Measurements from ENCODE around the gene SDC3.
A peak's percentile ranks its signal among the peaks of the same experiment; 100 is the strongest.

Gene SDC3

GRCh38 chr1:30920827-30921226, 12.3 kb upstream of the SDC3 start:
- Histone ChIP-seq H3K23ac (ENCODE audit: low read length in 2 of 2) (no peak overlapping the region), H3K9me3 (ENCODE audit: control insufficient read depth, low read length) (no peaks in the 10 kb centered on the region), H3K27ac (ENCODE audit: low read length, poor library complexity, severe bottlenecking) (no peak overlapping the region), H2BK15ac (ENCODE audit: low read depth, poor library complexity, severe bottlenecking) (no peak overlapping the region), H2AFZ (ENCODE audit: low read depth, low read length) (no peak overlapping the region), H3K36me3 (ENCODE audit: control insufficient read depth in 1 of 2, insufficient read depth in 2 of 2, low read depth in 1 of 2, low read length in 2 of 2) (no peaks in the 10 kb centered on the region), H2BK12ac (ENCODE audit: low read length in 2 of 2) (no peak overlapping the region), H2BK120ac (ENCODE audit: low read depth, low read length) (no peak overlapping the region), H4K8ac (ENCODE audit: low read length) (no peak overlapping the region), H3K9ac (ENCODE audit: low read length) (no peak overlapping the region), H2AK5ac (ENCODE audit: low read length, severe bottlenecking) (no peak overlapping the region), H3K4me2 (ENCODE audit: low read length, poor library complexity, severe bottlenecking) (no peak overlapping the region), H3K4ac (ENCODE audit: low read depth in 1 of 2, low read length in 2 of 2) (no peak overlapping the region), H3K4me3 (ENCODE audit: insufficient read depth in 1 of 2, low read depth in 1 of 2, low read length in 2 of 2) (no peak overlapping the region), H3K18ac (ENCODE audit: low read depth in 1 of 2, low read length in 2 of 2) (no peak overlapping the region), H3K79me1 (replicated peaks; ENCODE audit: low read length, poor library complexity, severe bottlenecking) (no peaks in the 10 kb centered on the region), H2BK5ac (ENCODE audit: low read depth, low read length, poor library complexity, severe bottlenecking) (no peak overlapping the region), H4K91ac (ENCODE audit: low read length) (no peak overlapping the region), H3K4me1 (ENCODE audit: control insufficient read depth, insufficient read depth, low read depth, low read length) (peaks cover 8% of the 10 kb centered on the region), H3K14ac (ENCODE audit: low read length in 2 of 2) (no peak overlapping the region), H3K27me3 (ENCODE audit: control insufficient read depth in 1 of 2, insufficient read depth in 1 of 2, low read length in 2 of 2) (no peaks in the 10 kb centered on the region)
- 84% methylated on average over 6 of the region's 7 CpGs for WGBS
- DNase-seq: no peak

GRCh38 chr1:30919025-30919881, 10.7 kb upstream of the SDC3 start:
- Histone ChIP-seq H2BK120ac (ENCODE audit: low read depth, low read length) (no peak overlapping the region), H3K9me3 (ENCODE audit: control insufficient read depth, low read length) (no peaks in the 10 kb centered on the region), H2AK5ac (ENCODE audit: low read length, severe bottlenecking) (no peak overlapping the region), H3K79me1 (replicated peaks; ENCODE audit: low read length, poor library complexity, severe bottlenecking) (no peaks in the 10 kb centered on the region), H3K18ac (ENCODE audit: low read depth in 1 of 2, low read length in 2 of 2) (peak overlapping the region in 1 of 2 experiments; percentile 11), H3K4me2 (ENCODE audit: low read length, poor library complexity, severe bottlenecking) (no peak overlapping the region), H3K27me3 (ENCODE audit: control insufficient read depth in 1 of 2, insufficient read depth in 1 of 2, low read length in 2 of 2) (no peaks in the 10 kb centered on the region), H3K4ac (ENCODE audit: low read depth in 1 of 2, low read length in 2 of 2) (peak overlapping the region in 1 of 2 experiments; percentile 73), H3K36me3 (ENCODE audit: control insufficient read depth in 1 of 2, insufficient read depth in 2 of 2, low read depth in 1 of 2, low read length in 2 of 2) (no peaks in the 10 kb centered on the region), H3K27ac (ENCODE audit: low read length, poor library complexity, severe bottlenecking) (no peak overlapping the region), H2BK5ac (ENCODE audit: low read depth, low read length, poor library complexity, severe bottlenecking) (no peak overlapping the region), H2BK15ac (ENCODE audit: low read depth, poor library complexity, severe bottlenecking) (no peak overlapping the region), H3K14ac (ENCODE audit: low read length in 2 of 2) (no peak overlapping the region), H3K9ac (ENCODE audit: low read length) (no peak overlapping the region), H4K91ac (ENCODE audit: low read length) (no peak overlapping the region), H4K8ac (ENCODE audit: low read length) (no peak overlapping the region), H3K4me3 (ENCODE audit: insufficient read depth in 1 of 2, low read depth in 1 of 2, low read length in 2 of 2) (no peak overlapping the region), H2AFZ (ENCODE audit: low read depth, low read length) (no peak overlapping the region), H3K4me1 (ENCODE audit: control insufficient read depth, insufficient read depth, low read depth, low read length) (peaks cover 8% of the 10 kb centered on the region), H3K23ac (ENCODE audit: low read length in 2 of 2) (no peak overlapping the region), H2BK12ac (ENCODE audit: low read length in 2 of 2) (no peak overlapping the region)
- DNase-seq: peak; percentile 76
- 69% methylated on average over 9 of the region's 10 CpGs for whole genome bisulfite sequencing

GRCh38 chr1:30916296-30916695, 7.7 kb upstream of the SDC3 start:
- Histone ChIP-seq H3K14ac (ENCODE audit: low read length in 2 of 2) (no peak overlapping the region), H2BK12ac (ENCODE audit: low read length in 2 of 2) (no peak overlapping the region), H3K27me3 (ENCODE audit: control insufficient read depth in 1 of 2, insufficient read depth in 1 of 2, low read length in 2 of 2) (no peaks in the 10 kb centered on the region), H3K27ac (ENCODE audit: low read length, poor library complexity, severe bottlenecking) (no peak overlapping the region), H3K4me1 (ENCODE audit: control insufficient read depth, insufficient read depth, low read depth, low read length) (peaks cover 6% of the 10 kb centered on the region), H2BK15ac (ENCODE audit: low read depth, poor library complexity, severe bottlenecking) (no peak overlapping the region), H3K9me3 (ENCODE audit: control insufficient read depth, low read length) (no peaks in the 10 kb centered on the region), H3K79me1 (replicated peaks; ENCODE audit: low read length, poor library complexity, severe bottlenecking) (no peaks in the 10 kb centered on the region), H2AK5ac (ENCODE audit: low read length, severe bottlenecking) (no peak overlapping the region), H2BK5ac (ENCODE audit: low read depth, low read length, poor library complexity, severe bottlenecking) (no peak overlapping the region), H3K4me2 (ENCODE audit: low read length, poor library complexity, severe bottlenecking) (no peak overlapping the region), H2AFZ (ENCODE audit: low read depth, low read length) (no peak overlapping the region), H3K9ac (ENCODE audit: low read length) (no peak overlapping the region), H3K18ac (ENCODE audit: low read depth in 1 of 2, low read length in 2 of 2) (no peak overlapping the region), H3K23ac (ENCODE audit: low read length in 2 of 2) (no peak overlapping the region), H4K91ac (ENCODE audit: low read length) (no peak overlapping the region), H4K8ac (ENCODE audit: low read length) (no peak overlapping the region), H2BK120ac (ENCODE audit: low read depth, low read length) (no peak overlapping the region), H3K4ac (ENCODE audit: low read depth in 1 of 2, low read length in 2 of 2) (no peak overlapping the region), H3K4me3 (ENCODE audit: insufficient read depth in 1 of 2, low read depth in 1 of 2, low read length in 2 of 2) (no peak overlapping the region), H3K36me3 (ENCODE audit: control insufficient read depth in 1 of 2, insufficient read depth in 2 of 2, low read depth in 1 of 2, low read length in 2 of 2) (no peaks in the 10 kb centered on the region)
- DNase-seq: no peak
- WGBS: 90% methylated on average over 11 of the region's 12 CpGs

- WGBS: 95% methylated on average over 13 of the region's 13 CpGs
- Histone ChIP-seq H3K4me3 (ENCODE audit: insufficient read depth in 1 of 2, low read depth in 1 of 2, low read length in 2 of 2) (no peak overlapping the region), H3K27me3 (ENCODE audit: control insufficient read depth in 1 of 2, insufficient read depth in 1 of 2, low read length in 2 of 2) (no peaks in the 10 kb centered on the region), H2AFZ (ENCODE audit: low read depth, low read length) (no peak overlapping the region), H3K23ac (ENCODE audit: low read length in 2 of 2) (no peak overlapping the region), H2BK120ac (ENCODE audit: low read depth, low read length) (no peak overlapping the region), H4K91ac (ENCODE audit: low read length) (peak overlapping the region; percentile 84), H3K79me1 (replicated peaks; ENCODE audit: low read length, poor library complexity, severe bottlenecking) (no peaks in the 10 kb centered on the region), H2BK15ac (ENCODE audit: low read depth, poor library complexity, severe bottlenecking) (no peak overlapping the region), H2AK5ac (ENCODE audit: low read length, severe bottlenecking) (no peak overlapping the region), H3K4ac (ENCODE audit: low read depth in 1 of 2, low read length in 2 of 2) (no peak overlapping the region), H3K14ac (ENCODE audit: low read length in 2 of 2) (peak overlapping the region in 1 of 2 experiments; percentile 9), H3K4me2 (ENCODE audit: low read length, poor library complexity, severe bottlenecking) (no peak overlapping the region), H2BK5ac (ENCODE audit: low read depth, low read length, poor library complexity, severe bottlenecking) (no peak overlapping the region), H2BK12ac (ENCODE audit: low read length in 2 of 2) (peak overlapping the region; percentile 27 to 87), H3K9ac (ENCODE audit: low read length) (no peak overlapping the region), H3K36me3 (ENCODE audit: control insufficient read depth in 1 of 2, insufficient read depth in 2 of 2, low read depth in 1 of 2, low read length in 2 of 2) (no peaks in the 10 kb centered on the region), H3K4me1 (ENCODE audit: control insufficient read depth, insufficient read depth, low read depth, low read length) (peaks cover 6% of the 10 kb centered on the region), H3K27ac (ENCODE audit: low read length, poor library complexity, severe bottlenecking) (no peak overlapping the region), H3K9me3 (ENCODE audit: control insufficient read depth, low read length) (no peaks in the 10 kb centered on the region), H3K18ac (ENCODE audit: low read depth in 1 of 2, low read length in 2 of 2) (peak overlapping the region; percentile 1 to 49), H4K8ac (ENCODE audit: low read length) (no peak overlapping the region)
- DNase-seq: no peak
Observed at GRCh38 chr1:30915491-30916230, 7.1 kb upstream of the SDC3 start.

Data from mesenchymal stem cell (in vitro differentiated cells and primary cell).